ENCODE measurements around the gene ATL1. TPM values are rescaled to one million over a fixed set of nuclear protein-coding genes. Genes with fewer than 3 reads are reported as not detected.

ATL1 gene
- total and polyA plus RNA-seq, 2 experiments from 2014 or later: 3.5 to 7.0 TPM

- Histone ChIP-seq H3K79me2 (replicated peaks; ENCODE audit: insufficient read depth) (no peaks in the 10 kb centered on the region; the same call in 1 of the 2 replicates), H3K9me2 (ENCODE audit: insufficient read depth) (no peaks in the 10 kb centered on the region), H3F3A (replicated peaks; ENCODE audit: low read depth) (no peaks in the 10 kb centered on the region), H3K4me1 (ENCODE audit: insufficient read depth) (no peaks in the 10 kb centered on the region), H2AFZ (no peak overlapping the region), H3K4me2 (no peak overlapping the region), H3K27me3 (ENCODE audit: insufficient read depth) (no peaks in the 10 kb centered on the region), H3K4me3 (no peak overlapping the region), H3K36me3 (ENCODE audit: insufficient read depth) (peaks cover 16% of the 10 kb centered on the region), H3K27ac (ENCODE audit: low read depth) (peak overlapping the region; percentile 9; the same call in 1 of the 2 replicates), H4K20me1 (replicated peaks; ENCODE audit: insufficient read depth) (no peaks in the 10 kb centered on the region)
- no peak overlapping the region for H3K27ac Mint-ChIP-seq
- no peaks in the 10 kb centered on the region for H3K9me3 Mint-ChIP-seq
- no peak for TF ChIP-seq NANOG (IDR thresholded peaks at IDR 0.05; ENCODE audit: borderline replicate concordance)
- TF ChIP-seq CREB1 (CRISPR knock-in tag; IDR thresholded peaks at IDR 0.05; ENCODE audit: low read depth): no peak
- TF ChIP-seq ZNF114 (CRISPR knock-in tag; IDR thresholded peaks at IDR 0.05): no peak
- TF ChIP-seq, protein P1, sequence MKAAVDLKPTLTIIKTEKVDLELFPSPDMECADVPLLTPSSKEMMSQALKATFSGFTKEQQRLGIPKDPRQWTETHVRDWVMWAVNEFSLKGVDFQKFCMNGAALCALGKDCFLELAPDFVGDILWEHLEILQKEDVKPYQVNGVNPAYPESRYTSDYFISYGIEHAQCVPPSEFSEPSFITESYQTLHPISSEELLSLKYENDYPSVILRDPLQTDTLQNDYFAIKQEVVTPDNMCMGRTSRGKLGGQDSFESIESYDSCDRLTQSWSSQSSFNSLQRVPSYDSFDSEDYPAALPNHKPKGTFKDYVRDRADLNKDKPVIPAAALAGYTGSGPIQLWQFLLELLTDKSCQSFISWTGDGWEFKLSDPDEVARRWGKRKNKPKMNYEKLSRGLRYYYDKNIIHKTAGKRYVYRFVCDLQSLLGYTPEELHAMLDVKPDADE (IDR thresholded peaks at IDR 0.05): no peak
- no peak for TF ChIP-seq STAT1 (IDR thresholded peaks at IDR 0.05; ENCODE audit: unreplicated experiment)
- TF ChIP-seq CTCF (conservative IDR thresholded peaks at IDR 0.05; ENCODE audit: low read depth in 2 of 2): no peak
- no peak for TF ChIP-seq POLR2AphosphoS5 (IDR thresholded peaks at IDR 0.05; ENCODE audit: low read depth)
- TF ChIP-seq, protein P2, sequence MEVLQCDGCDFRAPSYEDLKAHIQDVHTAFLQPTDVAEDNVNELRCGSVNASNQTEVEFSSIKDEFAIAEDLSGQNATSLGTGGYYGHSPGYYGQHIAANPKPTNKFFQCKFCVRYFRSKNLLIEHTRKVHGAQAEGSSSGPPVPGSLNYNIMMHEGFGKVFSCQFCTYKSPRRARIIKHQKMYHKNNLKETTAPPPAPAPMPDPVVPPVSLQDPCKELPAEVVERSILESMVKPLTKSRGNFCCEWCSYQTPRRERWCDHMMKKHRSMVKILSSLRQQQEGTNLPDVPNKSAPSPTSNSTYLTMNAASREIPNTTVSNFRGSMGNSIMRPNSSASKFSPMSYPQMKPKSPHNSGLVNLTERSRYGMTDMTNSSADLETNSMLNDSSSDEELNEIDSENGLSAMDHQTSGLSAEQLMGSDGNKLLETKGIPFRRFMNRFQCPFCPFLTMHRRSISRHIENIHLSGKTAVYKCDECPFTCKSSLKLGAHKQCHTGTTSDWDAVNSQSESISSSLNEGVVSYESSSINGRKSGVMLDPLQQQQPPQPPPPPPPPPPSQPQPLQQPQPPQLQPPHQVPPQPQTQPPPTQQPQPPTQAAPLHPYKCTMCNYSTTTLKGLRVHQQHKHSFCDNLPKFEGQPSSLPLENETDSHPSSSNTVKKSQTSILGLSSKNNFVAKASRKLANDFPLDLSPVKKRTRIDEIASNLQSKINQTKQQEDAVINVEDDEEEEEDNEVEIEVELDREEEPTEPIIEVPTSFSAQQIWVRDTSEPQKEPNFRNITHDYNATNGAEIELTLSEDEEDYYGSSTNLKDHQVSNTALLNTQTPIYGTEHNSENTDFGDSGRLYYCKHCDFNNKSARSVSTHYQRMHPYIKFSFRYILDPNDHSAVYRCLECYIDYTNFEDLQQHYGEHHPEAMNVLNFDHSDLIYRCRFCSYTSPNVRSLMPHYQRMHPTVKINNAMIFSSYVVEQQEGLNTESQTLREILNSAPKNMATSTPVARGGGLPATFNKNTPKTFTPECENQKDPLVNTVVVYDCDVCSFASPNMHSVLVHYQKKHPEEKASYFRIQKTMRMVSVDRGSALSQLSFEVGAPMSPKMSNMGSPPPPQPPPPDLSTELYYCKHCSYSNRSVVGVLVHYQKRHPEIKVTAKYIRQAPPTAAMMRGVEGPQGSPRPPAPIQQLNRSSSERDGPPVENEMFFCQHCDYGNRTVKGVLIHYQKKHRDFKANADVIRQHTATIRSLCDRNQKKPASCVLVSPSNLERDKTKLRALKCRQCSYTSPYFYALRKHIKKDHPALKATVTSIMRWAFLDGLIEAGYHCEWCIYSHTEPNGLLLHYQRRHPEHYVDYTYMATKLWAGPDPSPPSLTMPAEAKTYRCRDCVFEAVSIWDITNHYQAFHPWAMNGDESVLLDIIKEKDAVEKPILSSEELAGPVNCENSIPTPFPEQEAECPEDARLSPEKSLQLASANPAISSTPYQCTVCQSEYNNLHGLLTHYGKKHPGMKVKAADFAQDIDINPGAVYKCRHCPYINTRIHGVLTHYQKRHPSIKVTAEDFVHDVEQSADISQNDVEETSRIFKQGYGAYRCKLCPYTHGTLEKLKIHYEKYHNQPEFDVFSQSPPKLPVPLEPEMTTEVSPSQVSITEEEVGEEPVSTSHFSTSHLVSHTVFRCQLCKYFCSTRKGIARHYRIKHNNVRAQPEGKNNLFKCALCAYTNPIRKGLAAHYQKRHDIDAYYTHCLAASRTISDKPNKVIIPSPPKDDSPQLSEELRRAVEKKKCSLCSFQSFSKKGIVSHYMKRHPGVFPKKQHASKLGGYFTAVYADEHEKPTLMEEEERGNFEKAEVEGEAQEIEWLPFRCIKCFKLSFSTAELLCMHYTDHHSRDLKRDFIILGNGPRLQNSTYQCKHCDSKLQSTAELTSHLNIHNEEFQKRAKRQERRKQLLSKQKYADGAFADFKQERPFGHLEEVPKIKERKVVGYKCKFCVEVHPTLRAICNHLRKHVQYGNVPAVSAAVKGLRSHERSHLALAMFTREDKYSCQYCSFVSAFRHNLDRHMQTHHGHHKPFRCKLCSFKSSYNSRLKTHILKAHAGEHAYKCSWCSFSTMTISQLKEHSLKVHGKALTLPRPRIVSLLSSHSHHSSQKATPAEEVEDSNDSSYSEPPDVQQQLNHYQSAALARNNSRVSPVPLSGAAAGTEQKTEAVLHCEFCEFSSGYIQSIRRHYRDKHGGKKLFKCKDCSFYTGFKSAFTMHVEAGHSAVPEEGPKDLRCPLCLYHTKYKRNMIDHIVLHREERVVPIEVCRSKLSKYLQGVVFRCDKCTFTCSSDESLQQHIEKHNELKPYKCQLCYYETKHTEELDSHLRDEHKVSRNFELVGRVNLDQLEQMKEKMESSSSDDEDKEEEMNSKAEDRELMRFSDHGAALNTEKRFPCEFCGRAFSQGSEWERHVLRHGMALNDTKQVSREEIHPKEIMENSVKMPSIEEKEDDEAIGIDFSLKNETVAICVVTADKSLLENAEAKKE (CRISPR knock-in tag; IDR thresholded peaks at IDR 0.05): no peak
- TF ChIP-seq REST (IDR thresholded peaks at IDR 0.05; ENCODE audit: unreplicated experiment): no peak
- TF ChIP-seq EZH2phosphoT487 (IDR thresholded peaks at IDR 0.05; ENCODE audit: unreplicated experiment): no peak
- no peak for TF ChIP-seq EZH2 (IDR thresholded peaks at IDR 0.05; ENCODE audit: low read depth, unreplicated experiment)
- no peak for ATAC-seq
- no peak overlapping the region for H3K4me3 Mint-ChIP-seq
- DNase-seq (ENCODE audit: low spot score): no peak
- no peaks in the 10 kb centered on the region for H3K27me3 Mint-ChIP-seq (ENCODE audit: insufficient read depth, low read depth, poor library complexity)
- H3K36me3 Mint-ChIP-seq (ENCODE audit: low read depth): peaks cover 6% of the 10 kb centered on the region; the same call in 2 of the 3 replicates
- H3K4me1 Mint-ChIP-seq: no peaks in the 10 kb centered on the region
These were observed 71.5 kb downstream of the ATL1 start for GRCh38 chr14:50631408-50631821.

Data from GM23338 (cell line).